GM18502 (cell line): ENCODE data around the gene NFAM1.

ENCODE experiments used
- ATAC-seq: cut with Tn5 transposase; IDR thresholded peaks from one replicate; pipeline ENCODE4 v1.9.1; 2021; ENCODE audit warnings: mild to moderate bottlenecking; ENCODE audit not compliant: unreplicated experiment, poor library complexity

NFAM1 gene

GRCh38 chr22:42417645-42418305 is 14.4 kb downstream of the NFAM1 start:
- ATAC-seq: no peak

- ATAC-seq: no peak
Observed at GRCh38 chr22:42416671-42417230, 15.5 kb downstream of the NFAM1 start.

GRCh38 chr22:42414565-42415303 is 17.5 kb downstream of the NFAM1 start:
- no peak for ATAC-seq

GRCh38 chr22:42414021-42414420 is 18.2 kb downstream of the NFAM1 start:
- ATAC-seq: no peak

- no peak for ATAC-seq
Observed at GRCh38 chr22:42412744-42413333, 19.4 kb downstream of the NFAM1 start.

GRCh38 chr22:42410708-42411107 is 21.5 kb downstream of the NFAM1 start:
- no peak for ATAC-seq

GRCh38 chr22:42408810-42409529 is 23.2 kb downstream of the NFAM1 start:
- ATAC-seq: no peak

- ATAC-seq: no peak
Observed at GRCh38 chr22:42408276-42408675, 23.9 kb downstream of the NFAM1 start.

GRCh38 chr22:42404266-42404665 is 27.9 kb downstream of the NFAM1 start:
- no peak for ATAC-seq

- ATAC-seq: no peak
Observed at GRCh38 chr22:42401535-42402334, 30.5 kb downstream of the NFAM1 start.

- no peak for ATAC-seq
Observed at GRCh38 chr22:42400811-42401534, 31.2 kb downstream of the NFAM1 start.

- ATAC-seq: no peak
Observed at GRCh38 chr22:42399315-42400271, 32.6 kb downstream of the NFAM1 start.

GRCh38 chr22:42397332-42398249 is 34.6 kb downstream of the NFAM1 start:
- ATAC-seq: no peak

- no peak for ATAC-seq
Observed at GRCh38 chr22:42396621-42397331, 35.4 kb downstream of the NFAM1 start.

- ATAC-seq: no peak
Observed at GRCh38 chr22:42389143-42389542, 43.1 kb downstream of the NFAM1 start.

- no peak for ATAC-seq
Observed at GRCh38 chr22:42388130-42388797, 43.9 kb downstream of the NFAM1 start.
